Lung (tissue), 12 donors: ENCODE results near the gene KRT7. TPM values are rescaled to one million over a fixed set of nuclear protein-coding genes. Genes with fewer than 3 reads are reported as not detected.

ENCODE experiments used
- ATAC-seq: fragments of 200-7000 bp; cut with Tn5 transposase; one replicate; pipeline ENCODE4 v1.9.1; 2020; ENCODE audit warnings: moderate number of reproducible peaks; ENCODE audit not compliant: insufficient read depth, low FRiP score
- DNase-seq, 3 donors: peaks; one replicate each; pipeline ENCODE4 v3.0.0-alpha.2; 2013 to 2017
- H3K27ac ChIP-seq, 2 donors: one replicate each; pipeline ENCODE4 v1.5.1; 2013; ENCODE audit warnings: mild to moderate bottlenecking in 2 of 2, moderate library complexity in 2 of 2, control low read depth in 1 of 2, inconsistent platforms in 1 of 2, low read depth in 1 of 2, low read length in 1 of 2
- H3K27me3 ChIP-seq, 3 donors: one replicate each; pipeline ENCODE4 v1.5.1; 2013; ENCODE audit warnings: low read length in 2 of 3; ENCODE audit not compliant: control insufficient read depth in 3 of 3, insufficient read depth in 3 of 3
- H3K36me3 ChIP-seq, 4 donors: one replicate each; pipeline ENCODE4 v1.5.1; 2013; ENCODE audit warnings: low read length in 4 of 4, mild to moderate bottlenecking in 1 of 4, moderate library complexity in 1 of 4; ENCODE audit not compliant: control insufficient read depth in 4 of 4, insufficient read depth in 4 of 4
- H3K4me1 ChIP-seq, 5 donors: one replicate each; pipeline ENCODE4 v1.5.1; 2013; ENCODE audit warnings: low read length in 5 of 5, mild to moderate bottlenecking in 2 of 5, moderate library complexity in 1 of 5; ENCODE audit not compliant: control insufficient read depth in 5 of 5, insufficient read depth in 5 of 5
- H3K4me3 ChIP-seq: one replicate; pipeline ENCODE4 v1.5.1; 2013; ENCODE audit warnings: mild to moderate bottlenecking, control low read depth, moderate library complexity
- H3K9ac ChIP-seq, 2 donors: one replicate each; pipeline ENCODE4 v1.5.1; 2013; ENCODE audit warnings: low read length in 2 of 2, control low read depth in 1 of 2; ENCODE audit not compliant: insufficient read depth in 1 of 2
- H3K9me3 ChIP-seq, 4 donors: one replicate each; pipeline ENCODE4 v1.5.1; 2013; ENCODE audit warnings: low read length in 3 of 4, mild to moderate bottlenecking in 1 of 4, moderate library complexity in 1 of 4; ENCODE audit not compliant: control insufficient read depth in 4 of 4, insufficient read depth in 3 of 4
- CTCF ChIP-seq: IDR thresholded peaks from 2 replicates; pipeline ENCODE4 v1.5.1; 2012; ENCODE audit warnings: mild to moderate bottlenecking; ENCODE audit errors: control extremely low read depth, extremely low read depth
- WGBS, 2 donors: extraction: QIAGEN DNeasy Blood & Tissue Kit; methylation state at CpG; one replicate each; pipeline ENCODE4 v1.1.7; 2013; 5-methylcytosine and 5-hydroxymethylcytosine counted together
- polyA plus RNA-seq, 2 donors: library from polyadenylated mRNA; stranded (reverse); fragments of 200-250 nt; gene quantifications; one replicate each; pipeline ENCODE4 v1.2.1, GENCODE V29; 2013
- total RNA-seq, 2 donors: library from RNA; depleted of rRNA in 1 of 2; stranded (reverse); fragments of >200 nt in 1 of 2; gene quantifications; one replicate each; pipeline ENCODE4 v1.2.1, GENCODE V29; 2014 to 2021
- donor health status: control.
- donor health status: control.
- donor health status: Bipolar disorder and iron deficiency.
- donor health status: healthy.
- donor health status: DM: yes; HTN: yes; CAD: no.

KRT7 gene
- total and polyA plus RNA-seq, 4 donors, result 33.6 to 1,415 (median 1,306) TPM

- Histone ChIP-seq H3K4me1 (peaks cover 0 to 15% (median 3%) of the 10 kb centered on the region in 5 donors), H3K4me3 (no peak overlapping the region), H3K9ac (no peak overlapping the region), H3K36me3 (no peaks in the 10 kb centered on the region), H3K9me3 (peaks cover 0 to 2% (median 0%) of the 10 kb centered on the region in 4 donors), H3K27ac (no peak overlapping the region), H3K27me3 (peaks cover 0 to 2% (median 0%) of the 10 kb centered on the region in 3 donors)
- DNase-seq (no peak), ATAC-seq (no peak)
- no peak for TF ChIP-seq CTCF
- WGBS, 2 donors, result 75 to 85% methylated on average over 4 of the region's 4 CpGs
Measured at GRCh38 chr12:52221070-52221781, 11.8 kb upstream of the KRT7 start.

- no peak overlapping the region for H3K27ac ChIP-seq
- H3K4me3 ChIP-seq, result no peak overlapping the region
- H3K36me3 ChIP-seq, result no peaks in the 10 kb centered on the region
- peak in 1 of 3 donors; percentile 40 for DNase-seq
- peaks cover 0 to 2% (median 0%) of the 10 kb centered on the region in 3 donors for H3K27me3 ChIP-seq
- ATAC-seq, result no peak
- 21 to 23% methylated on average over 8 of the region's 8 CpGs for WGBS, 2 donors
- H3K9me3 ChIP-seq, result peaks cover 0 to 2% (median 0%) of the 10 kb centered on the region in 4 donors
- H3K4me1 ChIP-seq, result peaks cover 0 to 11% (median 3%) of the 10 kb centered on the region in 5 donors
- peak; percentile 8 for TF ChIP-seq CTCF
- H3K9ac ChIP-seq, result no peak overlapping the region
Measured at GRCh38 chr12:52221912-52222457, 11.1 kb upstream of the KRT7 start.

- DNase-seq, result no peak
- no peak overlapping the region for H3K9ac ChIP-seq
- H3K27ac ChIP-seq, result no peak overlapping the region
- peaks cover 0 to 2% (median 0%) of the 10 kb centered on the region in 3 donors for H3K27me3 ChIP-seq
- H3K4me1 ChIP-seq, result peaks cover 0 to 9% (median 0%) of the 10 kb centered on the region in 5 donors
- no peak for TF ChIP-seq CTCF
- H3K9me3 ChIP-seq, result peaks cover 0 to 2% (median 0%) of the 10 kb centered on the region in 4 donors
- no peak overlapping the region for H3K4me3 ChIP-seq
- no peak for ATAC-seq
- no peaks in the 10 kb centered on the region for H3K36me3 ChIP-seq
- 90 to 94% methylated on average over 4 of the region's 4 CpGs for WGBS, 2 donors
Measured at GRCh38 chr12:52222692-52223091, 10.4 kb upstream of the KRT7 start.
